Measurements from ENCODE around the gene TRAF7. TPM values are rescaled to one million over a fixed set of nuclear protein-coding genes. Genes with fewer than 3 reads are reported as not detected.

Gene TRAF7
- total and polyA plus RNA-seq, 2 of the 13 experiments (the other 11 are each of a cell fraction or from before 2014, with no cell fraction given) = 47.9 to 65.6 TPM

GRCh38 chr16:2210386-2211365, 55.1 kb downstream of the TRAF7 start, which contains the start of gene BRICD5 (continued):
- TF ChIP-seq DRAP1 (CRISPR knock-in tag; IDR thresholded peaks at IDR 0.05) = 0 out of 2 replicates have a peak, but pooled peaks have one; percentile 21
- TF ChIP-seq TIGD3 (CRISPR knock-in tag; IDR thresholded peaks at IDR 0.05; ENCODE audit: borderline replicate concordance) = no peak
- TF ChIP-seq ZNF704 (CRISPR knock-in tag; IDR thresholded peaks at IDR 0.05; ENCODE audit: borderline replicate concordance) = no peak
- TF ChIP-seq SOX13 (IDR thresholded peaks at IDR 0.05) = no peak
- TF ChIP-seq SOX13 (CRISPR knock-in tag; conservative IDR thresholded peaks at IDR 0.05 in 1 of 2, IDR thresholded peaks at IDR 0.05 in 1 of 2) = no peak; a peak in 1 of 4 replicates
- TF ChIP-seq FLYWCH1 (CRISPR knock-in tag; IDR thresholded peaks at IDR 0.05) = no peak
- TF ChIP-seq, protein P1, sequence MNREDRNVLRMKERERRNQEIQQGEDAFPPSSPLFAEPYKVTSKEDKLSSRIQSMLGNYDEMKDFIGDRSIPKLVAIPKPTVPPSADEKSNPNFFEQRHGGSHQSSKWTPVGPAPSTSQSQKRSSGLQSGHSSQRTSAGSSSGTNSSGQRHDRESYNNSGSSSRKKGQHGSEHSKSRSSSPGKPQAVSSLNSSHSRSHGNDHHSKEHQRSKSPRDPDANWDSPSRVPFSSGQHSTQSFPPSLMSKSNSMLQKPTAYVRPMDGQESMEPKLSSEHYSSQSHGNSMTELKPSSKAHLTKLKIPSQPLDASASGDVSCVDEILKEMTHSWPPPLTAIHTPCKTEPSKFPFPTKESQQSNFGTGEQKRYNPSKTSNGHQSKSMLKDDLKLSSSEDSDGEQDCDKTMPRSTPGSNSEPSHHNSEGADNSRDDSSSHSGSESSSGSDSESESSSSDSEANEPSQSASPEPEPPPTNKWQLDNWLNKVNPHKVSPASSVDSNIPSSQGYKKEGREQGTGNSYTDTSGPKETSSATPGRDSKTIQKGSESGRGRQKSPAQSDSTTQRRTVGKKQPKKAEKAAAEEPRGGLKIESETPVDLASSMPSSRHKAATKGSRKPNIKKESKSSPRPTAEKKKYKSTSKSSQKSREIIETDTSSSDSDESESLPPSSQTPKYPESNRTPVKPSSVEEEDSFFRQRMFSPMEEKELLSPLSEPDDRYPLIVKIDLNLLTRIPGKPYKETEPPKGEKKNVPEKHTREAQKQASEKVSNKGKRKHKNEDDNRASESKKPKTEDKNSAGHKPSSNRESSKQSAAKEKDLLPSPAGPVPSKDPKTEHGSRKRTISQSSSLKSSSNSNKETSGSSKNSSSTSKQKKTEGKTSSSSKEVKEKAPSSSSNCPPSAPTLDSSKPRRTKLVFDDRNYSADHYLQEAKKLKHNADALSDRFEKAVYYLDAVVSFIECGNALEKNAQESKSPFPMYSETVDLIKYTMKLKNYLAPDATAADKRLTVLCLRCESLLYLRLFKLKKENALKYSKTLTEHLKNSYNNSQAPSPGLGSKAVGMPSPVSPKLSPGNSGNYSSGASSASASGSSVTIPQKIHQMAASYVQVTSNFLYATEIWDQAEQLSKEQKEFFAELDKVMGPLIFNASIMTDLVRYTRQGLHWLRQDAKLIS (CRISPR knock-in tag; IDR thresholded peaks at IDR 0.05) = no peak
- TF ChIP-seq U2AF1 (optimal IDR thresholded peaks at IDR 0.05; ENCODE audit: low read depth, low read length) = no peak
- TF ChIP-seq JUND (CRISPR knock-in tag; IDR thresholded peaks at IDR 0.05) = no peak
- no peak for TF ChIP-seq ATAD3A (CRISPR knock-in tag; IDR thresholded peaks at IDR 0.05)
- no peak for TF ChIP-seq NFKB2 (CRISPR knock-in tag; IDR thresholded peaks at IDR 0.05; ENCODE audit: borderline replicate concordance)
- no peak for TF ChIP-seq FOXA1 (IDR thresholded peaks at IDR 0.05)
- TF ChIP-seq FOXA1 (CRISPR knock-in tag; IDR thresholded peaks at IDR 0.05) = no peak
- no peak for TF ChIP-seq KAT8 (CRISPR knock-in tag; IDR thresholded peaks at IDR 0.05)
- TF ChIP-seq NAIF1 (CRISPR knock-in tag; IDR thresholded peaks at IDR 0.05; ENCODE audit: borderline replicate concordance) = no peak
- no peak for TF ChIP-seq ZNF780A (CRISPR knock-in tag; IDR thresholded peaks at IDR 0.05)
- no peak for TF ChIP-seq TEAD2 (CRISPR knock-in tag; IDR thresholded peaks at IDR 0.05)
- no peak for TF ChIP-seq NR2F6 (IDR thresholded peaks at IDR 0.05)
- peak; percentile 58 for TF ChIP-seq NR2F6 (CRISPR knock-in tag; IDR thresholded peaks at IDR 0.05)
- TF ChIP-seq RFXAP (CRISPR knock-in tag; IDR thresholded peaks at IDR 0.05; ENCODE audit: borderline replicate concordance) = no peak
- no peak for TF ChIP-seq SP1 (IDR thresholded peaks at IDR 0.05)
- no peak for TF ChIP-seq SP1 (CRISPR knock-in tag; IDR thresholded peaks at IDR 0.05)
